Airway epithelial cell (primary cell): ENCODE data around the gene MRPL23. TPM values are rescaled to one million over a fixed set of nuclear protein-coding genes. Genes with fewer than 3 reads are reported as not detected.

ENCODE experiments used
- total RNA-seq: library from RNA; depleted of rRNA; stranded (reverse); fragments of >200 nt; gene quantifications from 2 replicates; pipeline ENCODE4 v1.2.3, GENCODE V29; 2015

Gene MRPL23
- total RNA-seq, result 275 and 285 TPM in 2 replicates

DNA sequence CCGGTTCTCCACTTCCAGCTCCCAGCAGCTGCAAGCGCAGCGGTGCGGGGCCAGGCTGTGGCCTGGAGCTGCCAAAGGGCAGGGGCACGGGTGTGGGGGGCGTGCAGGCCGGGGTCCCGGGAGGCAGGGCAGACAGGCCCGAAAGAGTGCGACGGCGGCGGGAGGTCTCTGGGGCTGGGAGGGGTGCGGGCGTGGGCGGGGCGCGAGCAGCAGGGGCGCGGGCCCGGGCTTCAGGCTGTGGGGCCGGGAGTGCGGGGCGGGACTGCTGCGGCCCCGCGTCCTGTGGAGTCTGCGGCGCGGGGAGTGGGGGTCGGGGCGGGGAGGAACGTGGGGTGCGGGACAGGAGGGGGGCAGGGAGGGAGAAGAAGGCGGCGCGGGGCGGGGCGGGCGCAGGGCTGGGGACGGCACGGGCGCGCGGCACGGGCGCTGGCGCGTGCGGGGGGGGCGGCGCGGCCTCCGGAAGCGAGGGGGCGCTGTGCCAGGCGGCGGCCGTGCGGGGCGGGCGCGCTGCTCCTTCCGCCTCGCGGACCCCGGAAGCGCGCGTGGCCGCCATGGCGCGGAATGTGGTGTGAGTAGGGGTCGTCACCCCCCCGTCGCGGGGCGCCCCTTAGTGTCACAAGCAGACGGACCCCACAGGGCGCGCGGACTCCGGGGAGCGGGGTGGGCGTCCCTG lies at the start of gene MRPL23:
MRPL23 (plus strand) TSS at position 521 of the 673 bp plus-strand sequence; CDS start at position 552, 31 bp downstream.

DNA sequence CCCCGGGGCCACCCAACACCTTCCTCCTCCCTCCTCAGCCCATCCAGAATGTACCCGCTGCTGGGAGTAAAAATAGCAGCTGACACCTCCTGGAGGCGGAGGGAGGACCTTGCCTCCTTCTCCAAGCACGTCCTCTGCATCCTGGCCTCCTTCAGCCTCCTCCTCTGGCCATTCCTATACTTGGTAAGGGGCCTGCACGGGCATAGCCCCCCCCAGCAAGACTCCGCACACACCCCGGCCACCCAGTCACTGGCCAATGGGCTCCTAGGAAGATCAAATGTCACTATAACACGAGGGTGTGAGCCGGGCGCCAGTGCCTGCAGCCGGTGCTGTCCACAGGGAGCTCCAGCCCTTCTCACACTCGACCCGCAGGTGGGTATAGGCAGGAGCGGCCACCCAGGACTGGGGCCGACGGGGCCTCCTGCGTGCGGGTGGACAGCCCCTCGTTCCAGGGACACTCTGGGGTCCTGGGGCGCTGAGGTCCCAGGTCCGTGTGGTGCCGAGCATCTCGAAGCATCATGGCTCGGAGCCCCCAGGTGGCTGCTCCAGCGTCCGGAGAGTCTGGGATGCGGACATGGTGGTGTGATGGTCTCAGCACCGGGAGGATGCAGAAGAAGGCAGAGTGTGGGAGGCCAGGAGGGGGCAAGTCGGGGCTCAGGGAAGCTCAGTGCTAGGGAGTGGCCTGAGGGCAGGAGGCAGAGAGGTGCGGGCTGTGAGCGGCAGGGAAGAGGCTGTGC lies 27.6 kb upstream of the MRPL23 start, which contains the start of gene TNNT3:
TNNT3 (plus strand) TSS at position 313 of the 737 bp plus-strand sequence. CDS start 3,172 bp downstream, outside the sequence.

DNA sequence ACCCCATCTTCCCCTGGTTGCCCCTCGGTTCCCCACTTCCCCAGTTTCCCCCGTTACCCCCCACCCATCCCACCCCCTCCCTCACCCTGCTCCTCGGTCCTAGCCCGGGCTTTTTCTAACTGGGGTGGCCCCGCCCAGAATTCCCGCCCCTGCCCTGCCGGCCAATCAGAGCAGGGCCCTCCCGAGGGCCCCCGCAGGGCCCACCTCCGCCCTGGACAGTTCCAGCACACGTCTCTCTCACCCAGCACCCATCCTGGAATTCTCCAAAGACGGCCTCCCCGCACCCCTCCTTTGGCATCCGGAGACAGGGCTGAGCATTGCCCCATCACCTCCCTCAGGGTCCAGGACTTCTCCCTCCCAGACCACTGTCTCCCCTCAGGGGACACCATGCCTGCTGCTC lies 50.6 kb downstream of the MRPL23 start, which contains the start of gene H19:
H19 (minus strand) TSS at position 88 of the 400 bp plus-strand sequence.

Other genes starting within 250 kb of the MRPL23 start
- gene IFITM10, start 196.7 kb upstream of the MRPL23 start, total RNA-seq, result 3.3 and 8.0 TPM in 2 replicates
- 566 and 764 TPM in 2 replicates for gene CTSD, start 183.4 kb upstream of the MRPL23 start, total RNA-seq
- 8.5 and 10.5 TPM in 2 replicates for gene SYT8, start 112.3 kb upstream of the MRPL23 start, total RNA-seq
- 0.63 and 4.1 TPM in 2 replicates for gene TNNI2, start 108.4 kb upstream of the MRPL23 start, total RNA-seq
- 0.23 and 1.1 TPM in 2 replicates for gene LSP1, start 94.2 kb upstream of the MRPL23 start, total RNA-seq
- gene PRR33, start 55.4 kb upstream of the MRPL23 start, total RNA-seq, result not detected in 2 replicates
- gene TNNT3, start 27.6 kb upstream of the MRPL23 start, total RNA-seq, result 0.71 and 0.98 TPM in 2 replicates
- gene H19, start 50.5 kb downstream of the MRPL23 start, total RNA-seq, result 810 and 834 TPM in 2 replicates
- gene IGF2, start 192.1 kb downstream of the MRPL23 start, total RNA-seq, result 30.0 and 44.8 TPM in 2 replicates
- gene INS, start 213.9 kb downstream of the MRPL23 start, total RNA-seq, result not detected in 2 replicates
- gene TH, start 224.5 kb downstream of the MRPL23 start, total RNA-seq, result 0.33 and 0.99 TPM in 2 replicates